ENCODE results near the gene OR14A16.

DNA sequence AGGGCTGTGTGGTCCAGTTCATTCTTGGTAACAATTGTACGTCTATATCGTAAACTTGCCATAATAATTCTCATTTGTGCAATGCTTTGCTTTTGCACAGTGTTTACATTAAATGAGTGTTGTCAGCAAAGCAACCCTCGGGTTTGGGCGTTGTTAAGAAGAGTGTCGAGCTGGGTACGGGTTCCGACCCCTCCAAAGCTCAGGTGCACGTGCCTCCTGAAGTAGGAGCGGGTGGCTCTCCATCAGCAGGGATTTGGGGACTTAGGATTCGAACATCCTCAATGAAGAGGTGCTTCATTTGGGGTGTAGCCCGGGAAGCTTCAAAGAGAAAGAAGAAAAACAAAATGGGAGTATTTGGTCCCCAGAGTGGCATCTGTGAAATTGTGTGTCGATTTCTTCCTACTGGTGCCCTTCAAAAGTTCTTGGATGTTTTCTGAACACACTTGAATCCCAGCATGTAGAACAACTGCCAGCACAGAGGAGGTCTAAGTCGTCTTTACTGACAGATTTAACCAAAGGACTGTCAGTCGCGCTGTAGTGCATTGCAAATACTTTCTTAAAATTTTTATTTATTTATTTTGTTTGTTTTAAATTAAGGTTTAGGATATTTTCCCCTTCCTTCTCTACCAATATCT lies 34.2 kb upstream of the OR14A16 start:
- no peak for TF ChIP-seq ZBTB7A (IDR thresholded peaks at IDR 0.05; ENCODE audit: low read depth)
- no peak for TF ChIP-seq EP300 (IDR thresholded peaks at IDR 0.05; ENCODE audit: borderline replicate concordance)
- TF ChIP-seq, protein P1, sequence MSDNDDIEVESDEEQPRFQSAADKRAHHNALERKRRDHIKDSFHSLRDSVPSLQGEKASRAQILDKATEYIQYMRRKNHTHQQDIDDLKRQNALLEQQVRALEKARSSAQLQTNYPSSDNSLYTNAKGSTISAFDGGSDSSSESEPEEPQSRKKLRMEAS (IDR thresholded peaks at IDR 0.05), result no peak
- TF ChIP-seq EGR1 (IDR thresholded peaks at IDR 0.05), result no peak
- TF ChIP-seq, protein P2, sequence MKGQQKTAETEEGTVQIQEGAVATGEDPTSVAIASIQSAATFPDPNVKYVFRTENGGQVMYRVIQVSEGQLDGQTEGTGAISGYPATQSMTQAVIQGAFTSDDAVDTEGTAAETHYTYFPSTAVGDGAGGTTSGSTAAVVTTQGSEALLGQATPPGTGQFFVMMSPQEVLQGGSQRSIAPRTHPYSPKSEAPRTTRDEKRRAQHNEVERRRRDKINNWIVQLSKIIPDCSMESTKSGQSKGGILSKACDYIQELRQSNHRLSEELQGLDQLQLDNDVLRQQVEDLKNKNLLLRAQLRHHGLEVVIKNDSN (IDR thresholded peaks at IDR 0.05), result no peak
- TF ChIP-seq YY1 (IDR thresholded peaks at IDR 0.05; ENCODE audit: low read depth), result no peak
- TF ChIP-seq, protein P3, sequence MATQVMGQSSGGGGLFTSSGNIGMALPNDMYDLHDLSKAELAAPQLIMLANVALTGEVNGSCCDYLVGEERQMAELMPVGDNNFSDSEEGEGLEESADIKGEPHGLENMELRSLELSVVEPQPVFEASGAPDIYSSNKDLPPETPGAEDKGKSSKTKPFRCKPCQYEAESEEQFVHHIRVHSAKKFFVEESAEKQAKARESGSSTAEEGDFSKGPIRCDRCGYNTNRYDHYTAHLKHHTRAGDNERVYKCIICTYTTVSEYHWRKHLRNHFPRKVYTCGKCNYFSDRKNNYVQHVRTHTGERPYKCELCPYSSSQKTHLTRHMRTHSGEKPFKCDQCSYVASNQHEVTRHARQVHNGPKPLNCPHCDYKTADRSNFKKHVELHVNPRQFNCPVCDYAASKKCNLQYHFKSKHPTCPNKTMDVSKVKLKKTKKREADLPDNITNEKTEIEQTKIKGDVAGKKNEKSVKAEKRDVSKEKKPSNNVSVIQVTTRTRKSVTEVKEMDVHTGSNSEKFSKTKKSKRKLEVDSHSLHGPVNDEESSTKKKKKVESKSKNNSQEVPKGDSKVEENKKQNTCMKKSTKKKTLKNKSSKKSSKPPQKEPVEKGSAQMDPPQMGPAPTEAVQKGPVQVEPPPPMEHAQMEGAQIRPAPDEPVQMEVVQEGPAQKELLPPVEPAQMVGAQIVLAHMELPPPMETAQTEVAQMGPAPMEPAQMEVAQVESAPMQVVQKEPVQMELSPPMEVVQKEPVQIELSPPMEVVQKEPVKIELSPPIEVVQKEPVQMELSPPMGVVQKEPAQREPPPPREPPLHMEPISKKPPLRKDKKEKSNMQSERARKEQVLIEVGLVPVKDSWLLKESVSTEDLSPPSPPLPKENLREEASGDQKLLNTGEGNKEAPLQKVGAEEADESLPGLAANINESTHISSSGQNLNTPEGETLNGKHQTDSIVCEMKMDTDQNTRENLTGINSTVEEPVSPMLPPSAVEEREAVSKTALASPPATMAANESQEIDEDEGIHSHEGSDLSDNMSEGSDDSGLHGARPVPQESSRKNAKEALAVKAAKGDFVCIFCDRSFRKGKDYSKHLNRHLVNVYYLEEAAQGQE (IDR thresholded peaks at IDR 0.05; ENCODE audit: low read depth), result no peak
